ENCODE data around the gene GLCCI1.

DNA sequence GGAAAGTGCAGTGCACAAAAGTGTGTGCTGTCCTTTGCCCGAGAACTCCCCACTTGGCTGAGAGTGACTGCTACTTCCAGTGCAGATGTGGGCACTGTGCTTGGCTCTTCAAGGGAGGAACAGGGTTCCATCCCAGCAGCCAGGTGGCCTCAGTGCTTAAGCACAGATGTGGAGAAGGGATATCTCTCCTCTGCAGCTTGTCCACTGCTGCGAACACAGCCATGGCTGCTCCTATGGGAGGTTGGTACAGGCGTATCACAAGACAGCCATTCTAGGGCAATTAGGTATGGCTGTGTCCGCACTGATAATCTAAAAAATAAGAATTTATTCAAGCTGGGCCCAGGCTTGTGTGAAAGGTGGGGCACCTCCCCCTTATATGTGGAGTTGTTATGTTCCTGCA is 66.6 kb downstream of the GLCCI1 start:
- TF ChIP-seq, protein P1, sequence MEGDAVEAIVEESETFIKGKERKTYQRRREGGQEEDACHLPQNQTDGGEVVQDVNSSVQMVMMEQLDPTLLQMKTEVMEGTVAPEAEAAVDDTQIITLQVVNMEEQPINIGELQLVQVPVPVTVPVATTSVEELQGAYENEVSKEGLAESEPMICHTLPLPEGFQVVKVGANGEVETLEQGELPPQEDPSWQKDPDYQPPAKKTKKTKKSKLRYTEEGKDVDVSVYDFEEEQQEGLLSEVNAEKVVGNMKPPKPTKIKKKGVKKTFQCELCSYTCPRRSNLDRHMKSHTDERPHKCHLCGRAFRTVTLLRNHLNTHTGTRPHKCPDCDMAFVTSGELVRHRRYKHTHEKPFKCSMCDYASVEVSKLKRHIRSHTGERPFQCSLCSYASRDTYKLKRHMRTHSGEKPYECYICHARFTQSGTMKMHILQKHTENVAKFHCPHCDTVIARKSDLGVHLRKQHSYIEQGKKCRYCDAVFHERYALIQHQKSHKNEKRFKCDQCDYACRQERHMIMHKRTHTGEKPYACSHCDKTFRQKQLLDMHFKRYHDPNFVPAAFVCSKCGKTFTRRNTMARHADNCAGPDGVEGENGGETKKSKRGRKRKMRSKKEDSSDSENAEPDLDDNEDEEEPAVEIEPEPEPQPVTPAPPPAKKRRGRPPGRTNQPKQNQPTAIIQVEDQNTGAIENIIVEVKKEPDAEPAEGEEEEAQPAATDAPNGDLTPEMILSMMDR (IDR thresholded peaks at IDR 0.05; ENCODE audit: insufficient read depth, low read length) = no peak
- TF ChIP-seq, protein P2, sequence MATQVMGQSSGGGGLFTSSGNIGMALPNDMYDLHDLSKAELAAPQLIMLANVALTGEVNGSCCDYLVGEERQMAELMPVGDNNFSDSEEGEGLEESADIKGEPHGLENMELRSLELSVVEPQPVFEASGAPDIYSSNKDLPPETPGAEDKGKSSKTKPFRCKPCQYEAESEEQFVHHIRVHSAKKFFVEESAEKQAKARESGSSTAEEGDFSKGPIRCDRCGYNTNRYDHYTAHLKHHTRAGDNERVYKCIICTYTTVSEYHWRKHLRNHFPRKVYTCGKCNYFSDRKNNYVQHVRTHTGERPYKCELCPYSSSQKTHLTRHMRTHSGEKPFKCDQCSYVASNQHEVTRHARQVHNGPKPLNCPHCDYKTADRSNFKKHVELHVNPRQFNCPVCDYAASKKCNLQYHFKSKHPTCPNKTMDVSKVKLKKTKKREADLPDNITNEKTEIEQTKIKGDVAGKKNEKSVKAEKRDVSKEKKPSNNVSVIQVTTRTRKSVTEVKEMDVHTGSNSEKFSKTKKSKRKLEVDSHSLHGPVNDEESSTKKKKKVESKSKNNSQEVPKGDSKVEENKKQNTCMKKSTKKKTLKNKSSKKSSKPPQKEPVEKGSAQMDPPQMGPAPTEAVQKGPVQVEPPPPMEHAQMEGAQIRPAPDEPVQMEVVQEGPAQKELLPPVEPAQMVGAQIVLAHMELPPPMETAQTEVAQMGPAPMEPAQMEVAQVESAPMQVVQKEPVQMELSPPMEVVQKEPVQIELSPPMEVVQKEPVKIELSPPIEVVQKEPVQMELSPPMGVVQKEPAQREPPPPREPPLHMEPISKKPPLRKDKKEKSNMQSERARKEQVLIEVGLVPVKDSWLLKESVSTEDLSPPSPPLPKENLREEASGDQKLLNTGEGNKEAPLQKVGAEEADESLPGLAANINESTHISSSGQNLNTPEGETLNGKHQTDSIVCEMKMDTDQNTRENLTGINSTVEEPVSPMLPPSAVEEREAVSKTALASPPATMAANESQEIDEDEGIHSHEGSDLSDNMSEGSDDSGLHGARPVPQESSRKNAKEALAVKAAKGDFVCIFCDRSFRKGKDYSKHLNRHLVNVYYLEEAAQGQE (IDR thresholded peaks at IDR 0.05; ENCODE audit: insufficient replicate concordance, low read depth) = no peak
- TF ChIP-seq POLR2AphosphoS5 (IDR thresholded peaks at IDR 0.05; ENCODE audit: low read depth) = no peak
- TF ChIP-seq SPI1 (IDR thresholded peaks at IDR 0.05; ENCODE audit: borderline replicate concordance, low read depth) = no peak
